PC-9 (cell line): Measurements from ENCODE around the gene GATM. TPM values are rescaled to one million over a fixed set of nuclear protein-coding genes. Genes with fewer than 3 reads are reported as not detected.

Source experiments
- BruUV-seq: library from RNA; stranded (reverse); fragments of 400-500 nt; replicated peaks from 2 replicates; lab custom pipeline; 2021; lab: Mats Ljungman, UMichigan
- CTCF ChIA-PET: fragments of 300-600 bp; sonication (Branson Sonifier 250); formaldehyde crosslinking; loops from one replicate; lab custom pipeline; 2022; ENCODE audit warnings: antibody characterized with exemption; lab: Charles Lee
- POLR2A ChIA-PET: fragments of 300-600 bp; sonication (Branson Sonifier 250); formaldehyde crosslinking; loops from one replicate; lab custom pipeline; 2022; ENCODE audit warnings: antibody characterized with exemption; ENCODE audit not compliant: unreplicated experiment; lab: Charles Lee
- DNase-seq, 2 experiments: peaks; one replicate each; pipeline versions ENCODE4 v3.0.0 to v3.0.0-alpha.2; 2015 to 2022; ENCODE audit warnings: mixed read lengths in 1 of 2
- H2AFZ ChIP-seq: fragments of 200-600 bp; sonication (generic); 2 replicates; pipeline ENCODE4 v1.8.1; 2017; ENCODE audit warnings: antibody characterized with exemption
- H3F3A ChIP-seq: fragments of 200-600 bp; sonication (generic); 2 replicates; pipeline ENCODE4 v1.8.1; 2017; ENCODE audit warnings: antibody characterized with exemption, mild to moderate bottlenecking, low read depth; ENCODE audit not compliant: insufficient read depth
- H3K27ac ChIP-seq: fragments of 200-600 bp; sonication (generic); 2 replicates; pipeline ENCODE4 v1.6.1; 2016; ENCODE audit warnings: mixed run types
- H3K27me3 ChIP-seq: fragments of 200-600 bp; sonication (generic); 2 replicates; pipeline ENCODE4 v1.6.1; 2016; ENCODE audit warnings: low read depth, mixed run types; ENCODE audit not compliant: insufficient read depth
- H3K36me3 ChIP-seq: fragments of 200-600 bp; sonication (generic); 2 replicates; pipeline ENCODE4 v1.6.1; 2016; ENCODE audit warnings: low read depth, mixed run types
- H3K4me1 ChIP-seq: fragments of 200-600 bp; sonication (generic); replicated peaks from 2 replicates; pipeline ENCODE4 v1.6.1; 2016; ENCODE audit warnings: mixed run types; ENCODE audit not compliant: insufficient read depth
- H3K4me2 ChIP-seq: fragments of 200-600 bp; sonication (generic); 2 replicates; pipeline ENCODE4 v1.6.1; 2017; ENCODE audit warnings: mixed run types
- H3K4me3 ChIP-seq: fragments of 200-600 bp; sonication (generic); 2 replicates; pipeline ENCODE4 v1.6.1; 2016; ENCODE audit warnings: mixed run types
- H3K79me2 ChIP-seq: fragments of 200-600 bp; sonication (generic); 2 replicates; pipeline ENCODE4 v1.6.1; 2017; ENCODE audit warnings: low read depth, mixed run types
- H3K9me2 ChIP-seq: fragments of 200-600 bp; sonication (generic); 2 replicates; pipeline ENCODE4 v1.8.1; 2017; ENCODE audit warnings: mild to moderate bottlenecking; ENCODE audit not compliant: insufficient read depth
- H3K9me3 ChIP-seq: fragments of 200-600 bp; sonication (generic); 2 replicates; pipeline ENCODE4 v1.8.1; 2016; ENCODE audit warnings: low read depth; ENCODE audit not compliant: insufficient read depth
- H4K20me1 ChIP-seq: fragments of 200-600 bp; sonication (generic); 2 replicates; pipeline ENCODE4 v1.8.1; 2017; ENCODE audit not compliant: insufficient read depth
- CTCF ChIP-seq: fragments of 200-600 bp; sonication (generic); conservative IDR thresholded peaks from 2 replicates; pipeline ENCODE4 v1.6.1; 2017; ENCODE audit warnings: mixed run types, antibody characterized with exemption, mild to moderate bottlenecking, moderate library complexity
- EZH2 ChIP-seq: fragments of 200-600 bp; sonication (generic); IDR thresholded peaks from 2 replicates; pipeline ENCODE4 v1.8.0; 2017; ENCODE audit warnings: antibody characterized with exemption, low read depth
- intact Hi-C: fragments of 100-400 bp; cut with micrococcal nuclease; formaldehyde crosslinking; loops from one replicate; pipeline ENCODE4 v1.10.0; 2022; ENCODE audit not compliant: unreplicated experiment
- total RNA-seq: library from RNA; stranded (reverse); gene quantifications from 2 replicates; pipeline ENCODE4 v1.2.3, GENCODE V29; 2021

The GATM gene
- total RNA-seq, 1 experiment from 2014 or later, result 9.8 TPM

GRCh38 chr15:45376967-45377608 lies 1.3 kb downstream of the GATM start:
- no peaks in the 10 kb centered on the region for H4K20me1 ChIP-seq
- POLR2A ChIA-PET, result no interaction called here

GRCh38 chr15:45376300-45376928 lies 1.9 kb downstream of the GATM start:
- Histone ChIP-seq H4K20me1 (no peaks in the 10 kb centered on the region), H3K4me2 (no peak overlapping the region), H3K9me3 (no peaks in the 10 kb centered on the region), H3F3A (0 out of 2 replicates have a peak, but pooled peaks cover 7% of the 10 kb centered on the region), H3K9me2 (no peaks in the 10 kb centered on the region), H3K27me3 (no peaks in the 10 kb centered on the region), H3K4me1 (no peaks in the 10 kb centered on the region), H2AFZ (no peak overlapping the region), H3K36me3 (no peaks in the 10 kb centered on the region), H3K4me3 (no peak overlapping the region), H3K27ac (no peak overlapping the region), H3K79me2 (no peaks in the 10 kb centered on the region)
- DNase-seq, result no peak
- ChIA-PET POLR2A (interaction anchor here (0.6 kb wide), 1 partner anchor 68 kb away, joined by 6 read pairs; no protein-coding TSS in a partner anchor), CTCF (no interaction called here)
- intact Hi-C loops, result no loop called here
- TF ChIP-seq EZH2 (no peak), CTCF (no peak)
- BruUV-seq, result TSS peak; percentile 28

More at GRCh38 chr15:45376967-45377608, 1.3 kb downstream of the GATM start:
- no peak for TF ChIP-seq CTCF
- no peak for TF ChIP-seq EZH2
- H3K9me3 ChIP-seq, result no peaks in the 10 kb centered on the region
- BruUV-seq, result no TSS peak
- H3K36me3 ChIP-seq, result no peaks in the 10 kb centered on the region
- CTCF ChIA-PET, result interaction anchor here (0.6 to 0.7 kb wide), 2 partner anchors 12 to 78 kb away, joined by 3 to 7 read pairs; no protein-coding TSS in a partner anchor
- H3K4me1 ChIP-seq, result no peaks in the 10 kb centered on the region
- H2AFZ ChIP-seq, result no peak overlapping the region
- no peak overlapping the region for H3K27ac ChIP-seq
- H3K4me3 ChIP-seq, result peak overlapping the region; percentile 57; the same call in 1 of the 2 replicates
- no peaks in the 10 kb centered on the region for H3K79me2 ChIP-seq
- intact Hi-C loops, result no loop called here
- H3K9me2 ChIP-seq, result no peaks in the 10 kb centered on the region
- H3K4me2 ChIP-seq, result peak overlapping the region; percentile 89
- H3K27me3 ChIP-seq, result no peaks in the 10 kb centered on the region
- 0 out of 2 replicates have a peak, but pooled peaks cover 7% of the 10 kb centered on the region for H3F3A ChIP-seq
- no peak for DNase-seq

GRCh38 chr15:45375836-45376235 lies 2.5 kb downstream of the GATM start:
- ChIA-PET POLR2A (no interaction called here), CTCF (no interaction called here)
- no peaks in the 10 kb centered on the region for H3K9me2 ChIP-seq
- H3K27ac ChIP-seq, result no peak overlapping the region
- H3K27me3 ChIP-seq, result no peaks in the 10 kb centered on the region
- H2AFZ ChIP-seq, result no peak overlapping the region
- H3K4me3 ChIP-seq, result no peak overlapping the region
- no peaks in the 10 kb centered on the region for H3K79me2 ChIP-seq
- H3K36me3 ChIP-seq, result no peaks in the 10 kb centered on the region
- H3K4me1 ChIP-seq, result no peaks in the 10 kb centered on the region
- TF ChIP-seq EZH2, result no peak
- no peak for TF ChIP-seq CTCF
- intact Hi-C loops, result no loop called here
- 0 out of 2 replicates have a peak, but pooled peaks cover 7% of the 10 kb centered on the region for H3F3A ChIP-seq
- no peaks in the 10 kb centered on the region for H3K9me3 ChIP-seq
- no peak for DNase-seq
- no peak overlapping the region for H3K4me2 ChIP-seq
- no TSS peak for BruUV-seq
- no peaks in the 10 kb centered on the region for H4K20me1 ChIP-seq
